OCI-LY7 (cell line): ENCODE measurements around the gene PRAMEF12. TPM values are rescaled to one million over a fixed set of nuclear protein-coding genes. Genes with fewer than 3 reads are reported as not detected.
A peak's percentile ranks its signal among the peaks of the same experiment; 100 is the strongest.
"Not testable (repeated sequence)": the region's sequence is repeated elsewhere in the genome, so short reads cannot be mapped to it uniquely, and the experiment has no call there.

Experiments used
- BruUV-seq: library from RNA; stranded (reverse); fragments of 400-500 nt; replicated peaks from 2 replicates; lab custom pipeline; 2021; lab: Mats Ljungman, UMichigan
- CTCF ChIA-PET: fragments of 300-600 bp; sonication (Branson Sonifier 250); formaldehyde crosslinking; loops from one replicate; lab custom pipeline; 2022; ENCODE audit warnings: antibody characterized with exemption; ENCODE audit not compliant: unreplicated experiment; lab: Charles Lee
- POLR2A ChIA-PET: fragments of 300-600 bp; sonication (Branson Sonifier 250); formaldehyde crosslinking; loops from one replicate; lab custom pipeline; 2022; ENCODE audit warnings: antibody characterized with exemption; lab: Charles Lee
- DNase-seq: peaks from one replicate; pipeline ENCODE4 v3.0.0-alpha.2; 2015; ENCODE audit warnings: low spot score
- H2AFZ ChIP-seq: fragments of 200-600 bp; sonication (generic), shearing (Covaris generic); 2 replicates; pipeline ENCODE4 v1.6.1; 2014; ENCODE audit warnings: mild to moderate bottlenecking, antibody characterized with exemption, low read length, moderate library complexity
- H3K27ac ChIP-seq: fragments of 200-600 bp; sonication (generic); 2 replicates; pipeline ENCODE4 v1.5.1; 2014; ENCODE audit warnings: mixed run types, low read depth, mild to moderate bottlenecking, moderate library complexity, low read length, inconsistent platforms; ENCODE audit not compliant: poor library complexity, severe bottlenecking
- H3K36me3 ChIP-seq: fragments of 200-600 bp; sonication (generic); 2 replicates; pipeline ENCODE4 v1.6.1; 2014; ENCODE audit warnings: mild to moderate bottlenecking, antibody characterized with exemption, low read length, moderate library complexity, mixed read lengths; ENCODE audit not compliant: insufficient read depth
- H3K4me1 ChIP-seq: fragments of 200-600 bp; sonication (generic); 2 replicates; pipeline ENCODE4 v1.5.1; 2014; ENCODE audit warnings: mild to moderate bottlenecking, low read length; ENCODE audit not compliant: insufficient read depth, poor library complexity, severe bottlenecking
- H3K4me2 ChIP-seq: fragments of 200-600 bp; sonication (generic); 2 replicates; pipeline ENCODE4 v1.6.1; 2014; ENCODE audit warnings: mild to moderate bottlenecking, low read length
- H3K4me3 ChIP-seq: fragments of 200-600 bp; sonication (generic); 2 replicates; pipeline ENCODE4 v1.5.1; 2014; ENCODE audit warnings: mild to moderate bottlenecking, low read depth, low read length; ENCODE audit not compliant: poor library complexity, severe bottlenecking
- H3K79me2 ChIP-seq: fragments of 200-600 bp; sonication (generic); 2 replicates; pipeline ENCODE4 v1.6.1; 2016; ENCODE audit warnings: low read depth, mild to moderate bottlenecking, low read length, moderate library complexity, mixed read lengths; ENCODE audit not compliant: insufficient read depth
- H3K9me2 ChIP-seq: fragments of 200-600 bp; sonication (generic); 2 replicates; pipeline ENCODE4 v1.6.1; 2016; ENCODE audit warnings: mild to moderate bottlenecking, low read length, mixed read lengths; ENCODE audit not compliant: insufficient read depth
- H3K9me3 ChIP-seq: fragments of 200-600 bp; sonication (generic); 2 replicates; pipeline ENCODE4 v1.6.1; 2014; ENCODE audit warnings: mild to moderate bottlenecking, mixed run types, low read length, mixed read lengths
- H4K20me1 ChIP-seq: fragments of 200-600 bp; sonication (generic); 2 replicates; pipeline ENCODE4 v1.6.1; 2014; ENCODE audit warnings: mild to moderate bottlenecking, antibody characterized with exemption, low read length, moderate library complexity, mixed read lengths; ENCODE audit not compliant: insufficient read depth
- CTCF ChIP-seq: fragments of 200-600 bp; sonication (generic); conservative IDR thresholded peaks from 2 replicates; pipeline ENCODE4 v1.5.1; 2014; ENCODE audit warnings: mild to moderate bottlenecking, antibody characterized with exemption, low read length, moderate library complexity, mixed read lengths
- EZH2phosphoT487 ChIP-seq: fragments of 200-600 bp; sonication (generic); IDR thresholded peaks from 2 replicates; pipeline ENCODE4 v1.6.1; 2018; ENCODE audit warnings: low read depth, borderline replicate concordance, mild to moderate bottlenecking, mixed run types, antibody characterized with exemption, low read length, moderate library complexity, mixed read lengths
- intact Hi-C: fragments of 100-400 bp; cut with micrococcal nuclease; formaldehyde crosslinking; loops from one replicate; pipeline ENCODE4 v1.10.0; 2022; ENCODE audit not compliant: unreplicated experiment
- total RNA-seq, 2 experiments: library from RNA; depleted of rRNA in 1 of 2; stranded (reverse); fragments of >200 nt in 1 of 2; shearing (Covaris generic) in 1 of 2; gene quantifications; 2 replicates each; pipeline ENCODE4 v1.2.3, GENCODE V29; 2014 to 2022

Gene PRAMEF12
- total RNA-seq, 2 experiments from 2014 or later = not detected

GRCh38 chr1:12783783-12784182 lies 10.2 kb downstream of the PRAMEF12 start:
- intact Hi-C loops = not testable (repeated sequence)

DNA sequence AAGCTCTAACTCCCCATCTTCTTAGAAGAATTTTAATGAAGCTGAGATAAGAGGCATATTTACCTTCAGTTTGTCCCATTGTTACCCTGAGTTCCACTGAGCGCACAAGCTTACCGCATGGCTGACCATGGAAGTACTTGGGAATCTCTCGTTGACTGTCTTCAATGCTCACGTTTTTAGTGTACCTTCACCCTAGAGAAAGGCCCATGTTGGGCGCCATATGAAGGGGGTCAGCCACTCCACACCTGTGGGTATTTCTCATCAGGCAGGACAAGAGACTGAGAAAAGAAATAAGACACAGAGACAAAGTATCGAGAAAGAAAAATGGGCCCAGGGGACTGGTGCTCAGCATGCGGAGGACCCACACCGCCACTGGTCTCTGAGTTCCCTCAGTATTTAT lies 11.2 kb downstream of the PRAMEF12 start:
- H3K36me3 ChIP-seq, H3K79me2 ChIP-seq, H3K4me1 ChIP-seq, H3K4me3 ChIP-seq, H3K27ac ChIP-seq, H3K9me3 ChIP-seq, H4K20me1 ChIP-seq, H3K4me2 ChIP-seq, H3K9me2 ChIP-seq, CTCF ChIA-PET, BruUV-seq, H2AFZ ChIP-seq, POLR2A ChIA-PET, intact Hi-C loops: not testable (repeated sequence)
- peak; percentile 19 for DNase-seq

More at GRCh38 chr1:12783783-12784182, 10.2 kb downstream of the PRAMEF12 start:
- H3K36me3 ChIP-seq, H3K27ac ChIP-seq, H3K4me3 ChIP-seq, H3K9me2 ChIP-seq, CTCF ChIA-PET, H3K4me2 ChIP-seq, H3K4me1 ChIP-seq, H4K20me1 ChIP-seq, POLR2A ChIA-PET, H3K9me3 ChIP-seq, H2AFZ ChIP-seq, BruUV-seq, H3K79me2 ChIP-seq: not testable (repeated sequence)
- TF ChIP-seq CTCF = peak; percentile 60
- DNase-seq = peak; percentile 39

DNA sequence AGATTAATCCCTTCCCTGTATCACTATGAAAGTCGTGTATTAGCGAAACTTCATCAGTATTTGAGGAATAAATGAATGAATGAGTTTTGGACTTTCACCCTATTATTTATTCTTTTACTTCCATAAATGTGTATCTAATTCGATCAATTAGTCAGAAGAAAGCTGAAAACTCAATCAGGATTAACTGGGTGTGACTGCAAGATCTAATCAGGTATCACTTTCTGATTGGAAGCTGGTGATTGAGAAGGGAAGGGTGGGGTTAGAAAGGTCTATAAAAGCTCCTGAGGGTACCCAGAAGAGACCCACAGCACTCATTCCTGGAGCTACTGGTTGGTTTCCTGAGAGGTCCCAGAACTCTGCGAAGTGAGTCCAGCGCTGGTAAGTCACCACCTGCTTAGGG lies 17.6 kb downstream of the PRAMEF12 start, which contains the start of gene PRAMEF1:
PRAMEF1 (plus strand) TSS at position 301 of the 400 bp plus-strand sequence. CDS start 1,831 bp downstream, outside the sequence.
- H3K27ac ChIP-seq, H2AFZ ChIP-seq, H3K9me3 ChIP-seq, H3K9me2 ChIP-seq, BruUV-seq, H3K4me1 ChIP-seq, H3K36me3 ChIP-seq, H3K4me2 ChIP-seq, DNase-seq, H3K79me2 ChIP-seq, POLR2A ChIA-PET, H3K4me3 ChIP-seq, intact Hi-C loops, CTCF ChIA-PET, H4K20me1 ChIP-seq: not testable (repeated sequence)

GRCh38 chr1:12798911-12799310 lies 25.4 kb downstream of the PRAMEF12 start:
- Histone ChIP-seq H3K79me2 (no peaks in the 10 kb centered on the region), H3K9me3 (no peaks in the 10 kb centered on the region), H3K27ac (no peak overlapping the region), H3K9me2 (no peaks in the 10 kb centered on the region), H4K20me1 (no peaks in the 10 kb centered on the region), H3K4me2 (no peak overlapping the region), H2AFZ (no peak overlapping the region), H3K4me3 (no peak overlapping the region), H3K36me3 (no peaks in the 10 kb centered on the region), H3K4me1 (no peaks in the 10 kb centered on the region)
- POLR2A ChIA-PET = no interaction called here
- TF ChIP-seq EZH2phosphoT487 = no peak
- intact Hi-C loops = no loop called here
- no peak for DNase-seq
- CTCF ChIA-PET = no interaction called here
- BruUV-seq = no TSS peak
